BJ (cell line): ENCODE data around the gene PTGER3. TPM values are rescaled to one million over a fixed set of nuclear protein-coding genes. Genes with fewer than 3 reads are reported as not detected.

Source experiments
- CTCF ChIA-PET: fragments of 350-600 bp; formaldehyde crosslinking; extraction: SDS; loops from one replicate; lab custom pipeline; 2021; ENCODE audit warnings: antibody characterized with exemption, inconsistent platforms; lab: Yijun Ruan, JAX
- POLR2A ChIA-PET: fragments of 300-600 bp; sonication (Branson Sonifier 250); formaldehyde crosslinking; extraction: SDS; loops from one replicate; lab custom pipeline; 2021; ENCODE audit warnings: antibody characterized with exemption; lab: Charles Lee
- DNase-seq: peaks from one replicate; pipeline ENCODE4 v3.0.0-alpha.2; 2011; ENCODE audit warnings: low read depth
- H3K27me3 ChIP-seq: 2 replicates; pipeline ENCODE4 v1.6.0; 2011; ENCODE audit warnings: low read length; ENCODE audit not compliant: control insufficient read depth, insufficient read depth
- H3K36me3 ChIP-seq: 2 replicates; pipeline ENCODE4 v1.5.1; 2011; ENCODE audit warnings: low read length; ENCODE audit not compliant: control insufficient read depth, insufficient read depth
- H3K4me3 ChIP-seq: 2 replicates; pipeline ENCODE4 v1.5.1; 2011; ENCODE audit warnings: low read depth, mild to moderate bottlenecking, control low read depth, low read length
- CTCF ChIP-seq: IDR thresholded peaks from 2 replicates; pipeline ENCODE4 v1.5.1; 2011; ENCODE audit warnings: low read depth, mild to moderate bottlenecking, control low read depth, inconsistent platforms, low read length, moderate library complexity; ENCODE audit not compliant: insufficient read depth
- polyA plus RNA-seq: library from polyadenylated mRNA; depleted of rRNA; stranded (reverse); fragments of >200 nt; gene quantifications from 2 replicates; pipeline ENCODE4 v1.2.3, GENCODE V29; 2011

PTGER3 gene
- polyA plus RNA-seq, 1 experiment, result 0.60 TPM

- H3K36me3 ChIP-seq, result no peaks in the 10 kb centered on the region
- CTCF ChIA-PET, result interaction anchor here (0.9 kb wide), 1 partner anchor 11 kb away, joined by 3 read pairs; no protein-coding TSS in a partner anchor
- DNase-seq, result no peak
- H3K27me3 ChIP-seq, result no peaks in the 10 kb centered on the region
- POLR2A ChIA-PET, result no interaction called here
- no peak for TF ChIP-seq CTCF
- no peak overlapping the region for H3K4me3 ChIP-seq
These were observed 70.6 kb downstream of the PTGER3 start for GRCh38 chr1:70977041-70977440.

- H3K27me3 ChIP-seq, result no peaks in the 10 kb centered on the region
- H3K36me3 ChIP-seq, result no peaks in the 10 kb centered on the region
- CTCF ChIA-PET, result no interaction called here
- H3K4me3 ChIP-seq, result no peak overlapping the region
- DNase-seq, result no peak
- no peak for TF ChIP-seq CTCF
- POLR2A ChIA-PET, result no interaction called here
These were observed 73.9 kb downstream of the PTGER3 start for GRCh38 chr1:70973754-70974153.

- no peak overlapping the region for H3K4me3 ChIP-seq
- no peaks in the 10 kb centered on the region for H3K36me3 ChIP-seq
- ChIA-PET POLR2A (no interaction called here), CTCF (no interaction called here)
- TF ChIP-seq CTCF, result no peak
- no peak for DNase-seq
- H3K27me3 ChIP-seq, result no peaks in the 10 kb centered on the region
These were observed 77.2 kb downstream of the PTGER3 start for GRCh38 chr1:70970407-70970806.

- CTCF ChIA-PET, result interaction anchor here (0.6 to 1.8 kb wide), 3 partner anchors 11 to 125 kb away, joined by 3 to 6 read pairs (median 4); no protein-coding TSS in a partner anchor
- Histone ChIP-seq H3K4me3 (no peak overlapping the region), H3K36me3 (no peaks in the 10 kb centered on the region), H3K27me3 (no peaks in the 10 kb centered on the region)
- DNase-seq, result no peak
- peak; percentile 26; the same call in 1 of the 2 replicates for TF ChIP-seq CTCF
- POLR2A ChIA-PET, result no interaction called here
These were observed 81.5 kb downstream of the PTGER3 start for GRCh38 chr1:70966018-70966638.

- ChIA-PET POLR2A (no interaction called here), CTCF (no interaction called here)
- no peak overlapping the region for H3K4me3 ChIP-seq
- no peaks in the 10 kb centered on the region for H3K27me3 ChIP-seq
- no peak for TF ChIP-seq CTCF
- no peaks in the 10 kb centered on the region for H3K36me3 ChIP-seq
- DNase-seq, result no peak
These were observed 84.2 kb downstream of the PTGER3 start for GRCh38 chr1:70963374-70963773.
